Gastroesophageal sphincter (tissue), 4 donors: ENCODE results near the gene S100A12. TPM values are rescaled to one million over a fixed set of nuclear protein-coding genes. Genes with fewer than 3 reads are reported as not detected.
"Not testable (repeated sequence)": the region's sequence is repeated elsewhere in the genome, so short reads cannot be mapped to it uniquely, and the experiment has no call there.

Experiments used
- ATAC-seq: fragments of 150-250 bp; one replicate; pipeline ENCODE4 v1.9.1; 2016; ENCODE audit warnings: mild to moderate bottlenecking, moderate library complexity
- H3K27ac ChIP-seq, 4 donors: fragments of 200-600 bp; sonication (generic) in 3 of 4; 1 replicate in 3 of 4; 2 replicates in 1 of 4; pipeline ENCODE4 v1.5.1; 2016 to 2019
- H3K27me3 ChIP-seq: fragments of 200-600 bp; sonication (generic); one replicate; pipeline ENCODE4 v1.5.1; 2019
- H3K36me3 ChIP-seq, 2 donors: fragments of 200-600 bp; sonication (generic); one replicate each; pipeline ENCODE4 v1.5.1; 2019; ENCODE audit warnings: control low read depth in 1 of 2
- H3K4me1 ChIP-seq, 3 donors: fragments of 200-600 bp; sonication (generic); 1 replicate in 2 of 3; 2 replicates in 1 of 3; pipeline ENCODE4 v1.5.1; 2016 to 2019; ENCODE audit warnings: control low read depth in 2 of 3
- H3K4me3 ChIP-seq, 2 donors: fragments of 200-600 bp; sonication (generic); one replicate each; pipeline ENCODE4 v1.5.1; 2019; ENCODE audit warnings: mild to moderate bottlenecking in 1 of 2, moderate library complexity in 1 of 2
- H3K9me3 ChIP-seq, 3 donors: fragments of 200-600 bp; sonication (generic); one replicate each; pipeline ENCODE4 v1.5.1; 2017 to 2019; ENCODE audit warnings: control low read depth in 2 of 3
- EP300 ChIP-seq: sonication (generic); formaldehyde crosslinking; IDR thresholded peaks from one replicate; pipeline ENCODE4 v1.6.1; 2017; ENCODE audit warnings: antibody characterized with exemption, mild to moderate bottlenecking
- POLR2A ChIP-seq, 2 donors: fragments of 450-650 bp; IDR thresholded peaks; one replicate each; pipeline ENCODE4 v1.6.1; 2017; ENCODE audit warnings: antibody characterized with exemption in 2 of 2, mild to moderate bottlenecking in 2 of 2, moderate library complexity in 1 of 2
- POLR2AphosphoS5 ChIP-seq: sonication (generic); formaldehyde crosslinking; IDR thresholded peaks from one replicate; pipeline ENCODE4 v1.6.1; 2017; ENCODE audit warnings: antibody characterized with exemption
- WGBS, 2 donors: methylation state at CpG; one replicate each; pipeline ENCODE4 v1.1.5; 2018; ENCODE audit warnings: low coverage in 1 of 2; 5-methylcytosine and 5-hydroxymethylcytosine counted together
- total RNA-seq, 4 donors: library from RNA; depleted of rRNA; stranded (reverse); fragments of >200 nt; gene quantifications; one replicate each; pipeline ENCODE4 v1.1.0, GENCODE V29; 2016
- TF ChIP-seq, protein P1 (sequence below), 4 experiments: fragments of 200-600 bp in 2 of 4; fragments of 450-650 bp in 2 of 4; sonication (generic) in 1 of 4; IDR thresholded peaks; one replicate each; pipeline ENCODE4 v1.5.1; 2017 to 2019; ENCODE audit warnings: antibody characterized with exemption in 4 of 4, mild to moderate bottlenecking in 2 of 4, moderate library complexity in 2 of 4

The S100A12 gene
- 10 to 100 TPM in 2 of 4 donors, 1 to 10 TPM in 1, not detected in 1; 1.4 to 21.1 (median 12.6) TPM for total RNA-seq

DNA sequence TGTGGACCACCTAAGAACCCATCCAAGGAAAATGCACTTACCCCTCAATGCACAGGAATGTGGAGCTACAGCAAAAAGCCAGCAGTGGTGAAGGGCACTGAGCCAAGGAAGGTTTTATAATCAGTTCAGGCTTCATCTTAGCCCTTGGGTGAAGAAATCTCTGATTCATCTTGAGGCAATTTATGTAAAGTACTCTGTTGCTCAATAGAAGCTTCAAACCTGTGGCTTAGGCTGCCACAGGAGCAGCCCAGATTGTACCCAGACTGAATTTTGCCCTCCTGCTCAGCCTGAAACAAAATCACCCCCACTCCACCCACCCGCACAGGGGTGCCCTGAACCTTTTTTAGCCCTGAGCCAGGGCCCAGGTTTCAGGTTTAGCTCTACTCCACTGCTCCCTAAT is at the start of gene S100A12:
Gene S100A12 (minus strand): TSS at position 111 of the 400 bp plus-strand sequence. CDS start 1,029 bp downstream, outside the sequence.
- H3K4me1 ChIP-seq = no peaks in the 10 kb centered on the region
- 100% methylated on average over 1 of the region's 1 CpG; no CpG with 5 or more reads in 1 of the 2 donors for WGBS, 2 donors
- no peak within 1 kb of the TSS for H3K27ac ChIP-seq
- H3K27me3 ChIP-seq = no peaks in the 10 kb centered on the region
- H3K4me3 ChIP-seq = no peak within 1 kb of the TSS
- no peaks in the 10 kb centered on the region for H3K36me3 ChIP-seq
- no peak for ATAC-seq
- TF ChIP-seq EP300 (no peak), POLR2AphosphoS5 (no peak), POLR2A (IDR thresholded peaks at IDR 0.05) (no peak)
- TF ChIP-seq, protein P1, sequence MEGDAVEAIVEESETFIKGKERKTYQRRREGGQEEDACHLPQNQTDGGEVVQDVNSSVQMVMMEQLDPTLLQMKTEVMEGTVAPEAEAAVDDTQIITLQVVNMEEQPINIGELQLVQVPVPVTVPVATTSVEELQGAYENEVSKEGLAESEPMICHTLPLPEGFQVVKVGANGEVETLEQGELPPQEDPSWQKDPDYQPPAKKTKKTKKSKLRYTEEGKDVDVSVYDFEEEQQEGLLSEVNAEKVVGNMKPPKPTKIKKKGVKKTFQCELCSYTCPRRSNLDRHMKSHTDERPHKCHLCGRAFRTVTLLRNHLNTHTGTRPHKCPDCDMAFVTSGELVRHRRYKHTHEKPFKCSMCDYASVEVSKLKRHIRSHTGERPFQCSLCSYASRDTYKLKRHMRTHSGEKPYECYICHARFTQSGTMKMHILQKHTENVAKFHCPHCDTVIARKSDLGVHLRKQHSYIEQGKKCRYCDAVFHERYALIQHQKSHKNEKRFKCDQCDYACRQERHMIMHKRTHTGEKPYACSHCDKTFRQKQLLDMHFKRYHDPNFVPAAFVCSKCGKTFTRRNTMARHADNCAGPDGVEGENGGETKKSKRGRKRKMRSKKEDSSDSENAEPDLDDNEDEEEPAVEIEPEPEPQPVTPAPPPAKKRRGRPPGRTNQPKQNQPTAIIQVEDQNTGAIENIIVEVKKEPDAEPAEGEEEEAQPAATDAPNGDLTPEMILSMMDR (IDR thresholded peaks at IDR 0.05) = no peak
- H3K9me3 ChIP-seq = peaks cover 0 to 2% (median 0%) of the 10 kb centered on the region in 3 donors

DNA sequence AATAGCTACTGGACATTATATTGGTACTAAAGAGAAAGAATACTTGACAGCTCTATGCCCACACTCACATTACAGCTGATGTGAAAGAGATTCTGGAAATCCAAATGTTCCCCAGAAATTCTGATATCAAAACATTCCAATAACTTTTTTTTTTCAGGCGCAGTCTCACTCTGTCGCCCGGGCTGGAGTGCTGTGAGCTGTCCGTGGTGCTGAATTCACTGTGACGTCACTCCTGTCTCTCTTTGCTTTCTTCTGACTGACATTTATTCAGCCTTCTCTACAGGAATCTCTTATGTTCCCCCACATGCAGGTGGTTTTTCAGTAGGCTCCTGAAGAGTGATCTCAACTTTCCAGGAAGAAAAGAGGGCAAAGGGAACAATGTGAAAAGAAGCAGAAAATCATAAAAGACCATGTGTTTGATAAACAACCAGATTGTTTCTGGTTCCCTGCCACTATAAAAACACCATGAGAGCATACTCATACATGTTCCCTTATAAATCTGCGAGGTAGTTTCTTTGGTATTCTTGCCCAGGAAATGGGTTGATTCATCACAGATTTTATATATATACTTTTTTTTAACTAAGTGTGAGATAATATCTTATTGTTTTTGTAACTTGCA is 47.1 kb upstream of the S100A12 start:
- 3 to 5% methylated on average over 6 of the region's 6 CpGs for WGBS, 2 donors
- TF ChIP-seq EP300 (no peak), POLR2AphosphoS5 (no peak), POLR2A (IDR thresholded peaks at IDR 0.05) (no peak)
- TF ChIP-seq, protein P1 (IDR thresholded peaks at IDR 0.05) = no peak
- Histone ChIP-seq H3K4me1 (no peaks in the 10 kb centered on the region), H3K9me3 (no peaks in the 10 kb centered on the region), H3K4me3 (no peak overlapping the region), H3K36me3 (no peaks in the 10 kb centered on the region), H3K27me3 (peaks cover 29% of the 10 kb centered on the region), H3K27ac (no peak overlapping the region)
- no peak for ATAC-seq

DNA sequence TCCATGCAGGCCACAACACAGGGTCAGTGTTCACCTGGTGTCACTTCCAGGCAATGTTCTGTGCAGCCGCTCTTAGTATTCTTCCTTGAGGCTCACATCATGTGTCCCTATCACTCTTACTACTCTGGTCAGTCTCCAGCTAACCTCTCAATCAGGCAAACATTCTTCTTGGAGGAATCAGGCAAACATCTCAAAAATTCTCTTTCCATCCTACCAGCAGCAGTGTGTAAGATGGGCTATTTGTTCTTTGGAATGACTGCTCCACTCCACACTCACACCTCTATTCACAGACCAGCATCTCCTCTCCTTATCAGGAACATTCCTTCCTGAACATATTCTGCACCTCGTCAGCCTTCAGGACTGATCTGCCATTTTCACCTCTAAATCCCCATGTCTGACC is 44.9 kb upstream of the S100A12 start:
- Histone ChIP-seq H3K9me3 (no peaks in the 10 kb centered on the region), H3K27ac (no peak overlapping the region), H3K27me3 (peaks cover 32% of the 10 kb centered on the region), H3K4me3 (no peak overlapping the region), H3K36me3 (no peaks in the 10 kb centered on the region), H3K4me1 (no peaks in the 10 kb centered on the region)
- no peak for ATAC-seq
- TF ChIP-seq POLR2AphosphoS5 (no peak), EP300 (no peak), POLR2A (IDR thresholded peaks at IDR 0.05) (no peak)
- TF ChIP-seq, protein P1 (IDR thresholded peaks at IDR 0.05) = no peak
- WGBS, 2 donors = 68 to 95% methylated on average over 2 of the region's 2 CpGs

DNA sequence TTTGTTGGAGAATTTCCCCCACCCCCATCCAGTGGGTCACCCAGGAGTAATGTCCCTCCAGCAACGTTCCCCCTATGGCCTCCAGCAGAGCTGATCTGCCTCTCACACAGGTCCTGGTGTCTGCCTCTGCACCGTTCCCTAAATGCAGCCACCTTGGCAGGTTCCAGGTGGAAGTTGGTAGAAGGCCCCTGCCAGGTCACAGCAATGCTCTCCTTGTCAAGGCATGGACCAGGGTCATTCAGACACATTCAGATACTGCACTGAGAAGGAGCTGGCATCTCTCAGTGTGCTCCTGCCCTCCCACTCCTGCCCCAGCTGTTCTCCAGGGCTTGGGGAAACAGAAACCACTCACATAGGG is 44.0 kb upstream of the S100A12 start:
- not testable (repeated sequence) for H3K4me1 ChIP-seq, H3K4me3 ChIP-seq, H3K9me3 ChIP-seq, H3K27ac ChIP-seq, ATAC-seq, H3K36me3 ChIP-seq
- WGBS, 2 donors = no CpG with 5 or more reads among the region's 2 CpGs
- H3K27me3 ChIP-seq = peaks cover 32% of the 10 kb centered on the region

DNA sequence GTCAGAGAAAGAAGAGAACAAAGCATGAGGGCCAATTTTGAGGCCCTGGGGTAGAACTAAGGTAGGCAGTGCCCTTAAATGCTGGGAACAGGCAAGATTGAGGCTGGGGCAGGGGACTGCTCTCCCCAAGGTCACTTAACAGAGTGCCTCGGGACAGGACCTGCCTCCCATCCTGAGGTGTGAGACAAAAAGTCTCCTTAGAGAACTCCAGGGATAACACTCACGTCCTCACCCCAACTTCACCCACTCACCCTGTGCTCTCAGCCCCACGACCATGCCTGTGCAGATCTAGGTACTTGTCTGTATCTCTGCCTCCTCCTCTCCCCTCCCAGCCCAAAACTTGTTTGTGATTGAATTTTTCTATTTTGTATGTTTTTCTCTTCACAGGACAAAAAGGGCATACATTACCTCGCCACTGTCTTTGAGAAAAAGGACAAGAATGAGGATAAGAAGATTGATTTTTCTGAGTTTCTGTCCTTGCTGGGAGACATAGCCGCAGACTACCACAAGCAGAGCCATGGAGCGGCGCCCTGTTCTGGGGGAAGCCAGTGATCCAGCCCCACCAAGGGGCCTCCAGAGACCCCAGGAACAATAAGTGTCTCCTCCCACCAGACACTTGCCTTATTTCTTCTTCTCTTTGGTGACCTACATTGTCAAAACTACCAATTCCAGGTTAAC is 43.5 kb upstream of the S100A12 start:
- not testable (repeated sequence) for ATAC-seq, H3K4me3 ChIP-seq, H3K27ac ChIP-seq, H3K36me3 ChIP-seq, H3K4me1 ChIP-seq, H3K9me3 ChIP-seq
- H3K27me3 ChIP-seq = peaks cover 32% of the 10 kb centered on the region
- WGBS, 2 donors = 40 to 65% methylated on average over 3 to 4 of the region's 7 CpGs
